Fibroblast of mammary gland (primary cell): ENCODE measurements around the gene SKAP1.
"Not testable (repeated sequence)": the region's sequence is repeated elsewhere in the genome, so short reads cannot be mapped to it uniquely, and the experiment has no call there.

Experiments used
- DNase-seq: peaks from one replicate; pipeline ENCODE4 v3.0.0-alpha.2; 2010; ENCODE audit warnings: low read depth
- H3K4me3 ChIP-seq: 2 replicates; pipeline ENCODE4 v1.5.1; 2011; ENCODE audit warnings: low read depth, mild to moderate bottlenecking, low read length, moderate library complexity; ENCODE audit not compliant: control insufficient read depth
- CTCF ChIP-seq: conservative IDR thresholded peaks from 2 replicates; pipeline ENCODE4 v1.5.1; 2011; ENCODE audit warnings: low read depth, low read length, inconsistent platforms; ENCODE audit not compliant: control insufficient read depth, insufficient read depth

SKAP1 gene

DNA sequence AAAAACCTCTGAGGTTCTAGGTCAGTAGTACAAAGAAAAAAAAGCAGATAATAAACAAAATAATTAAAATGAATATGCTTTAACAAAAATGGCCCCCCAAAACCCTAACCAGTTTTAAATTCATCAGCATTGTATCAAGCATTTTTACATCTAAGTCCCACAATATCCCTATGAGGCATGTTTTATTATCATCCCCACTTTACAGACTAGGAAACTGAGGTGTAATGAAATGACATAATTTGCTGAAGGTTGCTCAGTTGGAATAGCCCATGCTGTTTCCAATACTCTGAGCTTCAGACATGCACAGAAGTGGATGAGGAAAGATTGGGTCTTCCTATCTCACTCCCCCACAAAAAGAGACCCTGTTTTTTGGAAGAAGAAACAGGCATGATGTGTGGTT, 234.1 kb downstream of the SKAP1 start:
- TF ChIP-seq CTCF: no peak
- no peak overlapping the region for H3K4me3 ChIP-seq
- no peak for DNase-seq

DNA sequence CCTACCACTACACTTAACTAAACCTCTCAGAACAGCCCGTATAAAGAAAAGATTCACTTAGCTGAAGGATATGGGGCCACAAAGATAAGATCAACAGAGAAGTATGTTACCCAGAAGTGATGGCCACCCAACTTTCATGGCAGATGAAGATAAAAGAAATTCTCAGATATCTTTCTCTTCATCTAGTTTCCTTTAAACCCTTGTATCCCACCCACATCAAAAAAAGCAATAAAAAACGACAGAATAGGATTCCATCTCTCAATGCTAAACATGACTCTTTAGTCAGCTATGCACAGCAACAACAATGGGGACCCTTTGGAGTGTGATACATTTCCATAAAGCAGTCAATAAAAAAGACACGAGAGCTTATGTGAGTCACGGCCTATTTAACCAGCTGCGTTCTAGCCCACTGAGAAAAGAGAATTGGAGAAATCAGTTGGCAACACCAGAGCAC, 235.9 kb downstream of the SKAP1 start:
- no peak for DNase-seq
- H3K4me3 ChIP-seq: no peak overlapping the region
- TF ChIP-seq CTCF: no peak

- TF ChIP-seq CTCF: no peak
- H3K4me3 ChIP-seq: no peak overlapping the region
- DNase-seq: no peak
Measured at GRCh38 chr17:48192321-48192731, 237.7 kb downstream of the SKAP1 start.

GRCh38 chr17:48191362-48191761, 238.7 kb downstream of the SKAP1 start:
- no peak overlapping the region for H3K4me3 ChIP-seq
- DNase-seq: no peak
- TF ChIP-seq CTCF: no peak

- H3K4me3 ChIP-seq: no peak overlapping the region
Measured at GRCh38 chr17:48190871-48191270, 239.1 kb downstream of the SKAP1 start.

DNA sequence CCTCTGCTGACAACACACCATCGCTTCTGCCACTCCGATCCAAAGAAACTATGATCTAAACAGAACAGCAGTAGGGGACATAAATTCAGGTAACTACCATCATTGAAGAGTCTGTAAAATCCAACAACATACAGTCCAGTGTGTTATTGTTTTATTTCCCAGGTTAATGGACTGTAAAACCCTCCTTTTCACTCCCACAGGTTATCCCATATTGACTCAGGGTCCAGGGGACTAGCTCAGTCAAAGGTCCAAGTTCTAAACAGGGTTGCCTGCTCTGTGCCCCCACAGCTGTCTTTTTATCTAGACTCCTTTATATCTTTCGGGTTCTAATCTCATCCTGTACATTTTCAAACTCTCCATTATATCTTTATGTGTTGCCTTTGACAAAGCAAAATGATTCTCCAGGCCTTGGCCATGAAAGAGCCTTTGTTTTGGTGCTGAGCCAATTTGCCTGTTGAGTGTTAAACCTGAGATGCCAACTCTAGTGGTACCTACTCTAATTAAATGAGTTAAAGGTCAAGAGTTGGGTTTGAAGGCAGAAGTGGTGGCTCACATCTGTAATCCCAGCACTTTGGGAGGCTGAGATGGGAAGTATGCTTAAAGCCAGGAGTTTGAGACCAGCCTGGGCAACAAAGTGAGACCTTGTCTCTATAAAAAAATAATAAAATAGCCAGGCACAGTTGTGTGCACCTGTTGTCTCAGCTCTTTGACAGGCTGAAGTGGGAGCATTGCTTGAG, 242.0 kb downstream of the SKAP1 start:
- no peak for DNase-seq
- no peak overlapping the region for H3K4me3 ChIP-seq
- TF ChIP-seq CTCF: no peak

More at GRCh38 chr17:48190871-48191270, 239.1 kb downstream of the SKAP1 start:
- TF ChIP-seq CTCF: no peak
- no peak for DNase-seq

GRCh38 chr17:48186317-48186716, 243.7 kb downstream of the SKAP1 start:
- not testable (repeated sequence) for DNase-seq, H3K4me3 ChIP-seq
